Dedifferentiated amniotic fluid mesenchymal stem cell (primary cell): ENCODE results near the gene RMP24.
"Not testable (repeated sequence)": the region's sequence is repeated elsewhere in the genome, so short reads cannot be mapped to it uniquely, and the experiment has no call there.

ENCODE experiments used
- DNase-seq: peaks from one replicate; pipeline ENCODE4 v3.0.0-alpha.2; 2016; ENCODE audit errors: extremely low spot score

RMP24 gene

GRCh38 chr18:35968278-35968880, 4.1 kb upstream of the RMP24 start:
- DNase-seq, result no peak

- no peak for DNase-seq
Observed at GRCh38 chr18:35969676-35970075, 2.8 kb upstream of the RMP24 start.

- DNase-seq, result no peak
Observed at GRCh38 chr18:35971661-35972196, 750 bp upstream of the RMP24 start.

- DNase-seq, result no peak
Observed at GRCh38 chr18:35973650-35974049, 1.2 kb downstream of the RMP24 start.

GRCh38 chr18:35974181-35974580, 1.7 kb downstream of the RMP24 start:
- no peak for DNase-seq

GRCh38 chr18:35979112-35979511, 6.6 kb downstream of the RMP24 start:
- no peak for DNase-seq

- DNase-seq, result peak; percentile 19
Observed at GRCh38 chr18:35982409-35983114, 10.1 kb downstream of the RMP24 start.

- DNase-seq, result no peak
Observed at GRCh38 chr18:35983147-35983546, 10.7 kb downstream of the RMP24 start.

- DNase-seq, result peak; percentile 34
Observed at GRCh38 chr18:35983818-35984217, 11.3 kb downstream of the RMP24 start.

- DNase-seq, result no peak
Observed at GRCh38 chr18:35991696-35992095, 19.2 kb downstream of the RMP24 start.

- DNase-seq, result no peak
Observed at GRCh38 chr18:35993013-35993412, 20.5 kb downstream of the RMP24 start.

GRCh38 chr18:35998967-35999366, 26.5 kb downstream of the RMP24 start:
- DNase-seq, result no peak

GRCh38 chr18:35999925-36000324, 27.4 kb downstream of the RMP24 start:
- DNase-seq, result no peak

GRCh38 chr18:36006997-36007396, 34.5 kb downstream of the RMP24 start:
- no peak for DNase-seq

- DNase-seq, result no peak
Observed at GRCh38 chr18:36009214-36009613, 36.7 kb downstream of the RMP24 start.

GRCh38 chr18:36012891-36013290, 40.4 kb downstream of the RMP24 start:
- DNase-seq, result no peak

- DNase-seq, result no peak
Observed at GRCh38 chr18:36015629-36016028, 43.1 kb downstream of the RMP24 start.

GRCh38 chr18:36017232-36017631, 44.8 kb downstream of the RMP24 start:
- no peak for DNase-seq

GRCh38 chr18:36020174-36020711, 47.8 kb downstream of the RMP24 start:
- DNase-seq, result no peak

GRCh38 chr18:36023336-36023735, 50.9 kb downstream of the RMP24 start:
- DNase-seq, result no peak

- not testable (repeated sequence) for DNase-seq
Observed at GRCh38 chr18:36024241-36024640, 51.8 kb downstream of the RMP24 start.

GRCh38 chr18:36025025-36025424, 52.5 kb downstream of the RMP24 start:
- DNase-seq, result no peak

- DNase-seq, result no peak
Observed at GRCh38 chr18:36028859-36029258, 56.4 kb downstream of the RMP24 start.
